ENCODE data around the gene GRIN2A. TPM values are rescaled to one million over a fixed set of nuclear protein-coding genes. Genes with fewer than 3 reads are reported as not detected.

Gene GRIN2A
- total and polyA plus RNA-seq, 2 donors = 0.25 to 1.1 TPM

- H3K4me3 ChIP-seq (ENCODE audit: low read length in 2 of 2) = no peak overlapping the region
- H3K9me3 ChIP-seq (ENCODE audit: control insufficient read depth in 2 of 2, insufficient read depth in 1 of 2, low read length in 1 of 2) = peaks cover 0 to 2% of the 10 kb centered on the region in 2 donors
- H3K27ac ChIP-seq (ENCODE audit: low read depth in 1 of 2, low read length in 1 of 2) = no peak overlapping the region
- no peaks in the 10 kb centered on the region for H3K27me3 ChIP-seq (ENCODE audit: control insufficient read depth in 2 of 2, insufficient read depth in 1 of 2, low read length in 1 of 2)
- WGBS = 94% methylated on average over 5 of the region's 5 CpGs
- DNase-seq (ENCODE audit: low read depth in 6 of 9, low spot score in 9 of 9) = no peak
- no peaks in the 10 kb centered on the region for H3K36me3 ChIP-seq (ENCODE audit: control insufficient read depth in 2 of 2, insufficient read depth in 2 of 2, low read length in 1 of 2)
- no peaks in the 10 kb centered on the region for H3K4me1 ChIP-seq (ENCODE audit: control insufficient read depth in 2 of 2, insufficient read depth in 2 of 2, low read length in 2 of 2)
Observed at GRCh38 chr16:10112021-10112420, 70.2 kb downstream of the GRIN2A start.

- Histone ChIP-seq H3K4me3 (ENCODE audit: low read length in 2 of 2) (no peak overlapping the region), H3K27me3 (ENCODE audit: control insufficient read depth in 2 of 2, insufficient read depth in 1 of 2, low read length in 1 of 2) (no peaks in the 10 kb centered on the region), H3K9me3 (ENCODE audit: control insufficient read depth in 2 of 2, insufficient read depth in 1 of 2, low read length in 1 of 2) (peaks cover 0 to 2% of the 10 kb centered on the region in 2 donors), H3K27ac (ENCODE audit: low read depth in 1 of 2, low read length in 1 of 2) (no peak overlapping the region), H3K4me1 (ENCODE audit: control insufficient read depth in 2 of 2, insufficient read depth in 2 of 2, low read length in 2 of 2) (no peaks in the 10 kb centered on the region), H3K36me3 (ENCODE audit: control insufficient read depth in 2 of 2, insufficient read depth in 2 of 2, low read length in 1 of 2) (no peaks in the 10 kb centered on the region)
- 92% methylated on average over 26 of the region's 26 CpGs for WGBS
- DNase-seq (ENCODE audit: low read depth in 6 of 9, low spot score in 9 of 9) = no peak
Observed at GRCh38 chr16:10111156-10111761, 71.0 kb downstream of the GRIN2A start.

GRCh38 chr16:10110552-10110951 lies 71.7 kb downstream of the GRIN2A start:
- H3K4me3 ChIP-seq (ENCODE audit: low read length in 2 of 2) = no peak overlapping the region
- peaks cover 0 to 2% of the 10 kb centered on the region in 2 donors for H3K9me3 ChIP-seq (ENCODE audit: control insufficient read depth in 2 of 2, insufficient read depth in 1 of 2, low read length in 1 of 2)
- 30% methylated on average over 4 of the region's 4 CpGs for WGBS
- DNase-seq (ENCODE audit: low read depth in 6 of 9, low spot score in 9 of 9) = no peak
- no peaks in the 10 kb centered on the region for H3K4me1 ChIP-seq (ENCODE audit: control insufficient read depth in 2 of 2, insufficient read depth in 2 of 2, low read length in 2 of 2)
- H3K27ac ChIP-seq (ENCODE audit: low read depth in 1 of 2, low read length in 1 of 2) = no peak overlapping the region
- H3K27me3 ChIP-seq (ENCODE audit: control insufficient read depth in 2 of 2, insufficient read depth in 1 of 2, low read length in 1 of 2) = no peaks in the 10 kb centered on the region
- no peaks in the 10 kb centered on the region for H3K36me3 ChIP-seq (ENCODE audit: control insufficient read depth in 2 of 2, insufficient read depth in 2 of 2, low read length in 1 of 2)

GRCh38 chr16:10107081-10107480 lies 75.1 kb downstream of the GRIN2A start:
- H3K9me3 ChIP-seq (ENCODE audit: control insufficient read depth in 2 of 2, insufficient read depth in 1 of 2, low read length in 1 of 2) = no peaks in the 10 kb centered on the region
- DNase-seq (ENCODE audit: low read depth in 6 of 9, low spot score in 9 of 9) = no peak
- 98% methylated on average over 1 of the region's 1 CpG for WGBS
- no peaks in the 10 kb centered on the region for H3K27me3 ChIP-seq (ENCODE audit: control insufficient read depth in 2 of 2, insufficient read depth in 1 of 2, low read length in 1 of 2)
- H3K4me3 ChIP-seq (ENCODE audit: low read length in 2 of 2) = no peak overlapping the region
- H3K4me1 ChIP-seq (ENCODE audit: control insufficient read depth in 2 of 2, insufficient read depth in 2 of 2, low read length in 2 of 2) = no peaks in the 10 kb centered on the region
- no peak overlapping the region for H3K27ac ChIP-seq (ENCODE audit: low read depth in 1 of 2, low read length in 1 of 2)
- no peaks in the 10 kb centered on the region for H3K36me3 ChIP-seq (ENCODE audit: control insufficient read depth in 2 of 2, insufficient read depth in 2 of 2, low read length in 1 of 2)

GRCh38 chr16:10103700-10104099 lies 78.5 kb downstream of the GRIN2A start:
- Histone ChIP-seq H3K27me3 (ENCODE audit: control insufficient read depth in 2 of 2, insufficient read depth in 1 of 2, low read length in 1 of 2) (no peaks in the 10 kb centered on the region), H3K4me3 (ENCODE audit: low read length in 2 of 2) (no peak overlapping the region), H3K27ac (ENCODE audit: low read depth in 1 of 2, low read length in 1 of 2) (no peak overlapping the region), H3K9me3 (ENCODE audit: control insufficient read depth in 2 of 2, insufficient read depth in 1 of 2, low read length in 1 of 2) (no peaks in the 10 kb centered on the region), H3K36me3 (ENCODE audit: control insufficient read depth in 2 of 2, insufficient read depth in 2 of 2, low read length in 1 of 2) (no peaks in the 10 kb centered on the region), H3K4me1 (ENCODE audit: control insufficient read depth in 2 of 2, insufficient read depth in 2 of 2, low read length in 2 of 2) (no peaks in the 10 kb centered on the region)
- 68% methylated on average over 1 of the region's 1 CpG for WGBS
- DNase-seq (ENCODE audit: low read depth in 6 of 9, low spot score in 9 of 9) = no peak

GRCh38 chr16:10103118-10103517 lies 79.1 kb downstream of the GRIN2A start:
- Histone ChIP-seq H3K27me3 (ENCODE audit: control insufficient read depth in 2 of 2, insufficient read depth in 1 of 2, low read length in 1 of 2) (no peaks in the 10 kb centered on the region), H3K36me3 (ENCODE audit: control insufficient read depth in 2 of 2, insufficient read depth in 2 of 2, low read length in 1 of 2) (no peaks in the 10 kb centered on the region), H3K27ac (ENCODE audit: low read depth in 1 of 2, low read length in 1 of 2) (no peak overlapping the region), H3K4me3 (ENCODE audit: low read length in 2 of 2) (no peak overlapping the region), H3K4me1 (ENCODE audit: control insufficient read depth in 2 of 2, insufficient read depth in 2 of 2, low read length in 2 of 2) (no peaks in the 10 kb centered on the region), H3K9me3 (ENCODE audit: control insufficient read depth in 2 of 2, insufficient read depth in 1 of 2, low read length in 1 of 2) (no peaks in the 10 kb centered on the region)
- no peak for DNase-seq (ENCODE audit: low read depth in 6 of 9, low spot score in 9 of 9)

GRCh38 chr16:10100829-10101228 lies 81.4 kb downstream of the GRIN2A start:
- no peaks in the 10 kb centered on the region for H3K4me1 ChIP-seq (ENCODE audit: control insufficient read depth in 2 of 2, insufficient read depth in 2 of 2, low read length in 2 of 2)
- WGBS = 78% methylated on average over 4 of the region's 4 CpGs
- H3K36me3 ChIP-seq (ENCODE audit: control insufficient read depth in 2 of 2, insufficient read depth in 2 of 2, low read length in 1 of 2) = no peaks in the 10 kb centered on the region
- H3K27me3 ChIP-seq (ENCODE audit: control insufficient read depth in 2 of 2, insufficient read depth in 1 of 2, low read length in 1 of 2) = no peaks in the 10 kb centered on the region
- H3K9me3 ChIP-seq (ENCODE audit: control insufficient read depth in 2 of 2, insufficient read depth in 1 of 2, low read length in 1 of 2) = no peaks in the 10 kb centered on the region
- no peak for DNase-seq (ENCODE audit: low read depth in 6 of 9, low spot score in 9 of 9)
- no peak overlapping the region for H3K27ac ChIP-seq (ENCODE audit: low read depth in 1 of 2, low read length in 1 of 2)
- no peak overlapping the region for H3K4me3 ChIP-seq (ENCODE audit: low read length in 2 of 2)

GRCh38 chr16:10098991-10099390 lies 83.2 kb downstream of the GRIN2A start:
- Histone ChIP-seq H3K9me3 (ENCODE audit: control insufficient read depth in 2 of 2, insufficient read depth in 1 of 2, low read length in 1 of 2) (no peaks in the 10 kb centered on the region), H3K27ac (ENCODE audit: low read depth in 1 of 2, low read length in 1 of 2) (no peak overlapping the region), H3K4me1 (ENCODE audit: control insufficient read depth in 2 of 2, insufficient read depth in 2 of 2, low read length in 2 of 2) (no peaks in the 10 kb centered on the region), H3K4me3 (ENCODE audit: low read length in 2 of 2) (no peak overlapping the region), H3K27me3 (ENCODE audit: control insufficient read depth in 2 of 2, insufficient read depth in 1 of 2, low read length in 1 of 2) (no peaks in the 10 kb centered on the region), H3K36me3 (ENCODE audit: control insufficient read depth in 2 of 2, insufficient read depth in 2 of 2, low read length in 1 of 2) (no peaks in the 10 kb centered on the region)
- no peak for DNase-seq (ENCODE audit: low read depth in 6 of 9, low spot score in 9 of 9)

- Histone ChIP-seq H3K36me3 (ENCODE audit: control insufficient read depth in 2 of 2, insufficient read depth in 2 of 2, low read length in 1 of 2) (no peaks in the 10 kb centered on the region), H3K4me3 (ENCODE audit: low read length in 2 of 2) (no peak overlapping the region), H3K27ac (ENCODE audit: low read depth in 1 of 2, low read length in 1 of 2) (no peak overlapping the region), H3K9me3 (ENCODE audit: control insufficient read depth in 2 of 2, insufficient read depth in 1 of 2, low read length in 1 of 2) (no peaks in the 10 kb centered on the region), H3K27me3 (ENCODE audit: control insufficient read depth in 2 of 2, insufficient read depth in 1 of 2, low read length in 1 of 2) (no peaks in the 10 kb centered on the region), H3K4me1 (ENCODE audit: control insufficient read depth in 2 of 2, insufficient read depth in 2 of 2, low read length in 2 of 2) (no peaks in the 10 kb centered on the region)
- no peak for DNase-seq (ENCODE audit: low read depth in 6 of 9, low spot score in 9 of 9)
- 91% methylated on average over 2 of the region's 2 CpGs for WGBS
Observed at GRCh38 chr16:10097271-10097670, 85.0 kb downstream of the GRIN2A start.

- no peak overlapping the region for H3K4me3 ChIP-seq (ENCODE audit: low read length in 2 of 2)
- no peaks in the 10 kb centered on the region for H3K36me3 ChIP-seq (ENCODE audit: control insufficient read depth in 2 of 2, insufficient read depth in 2 of 2, low read length in 1 of 2)
- DNase-seq (ENCODE audit: low read depth in 6 of 9, low spot score in 9 of 9) = no peak
- H3K4me1 ChIP-seq (ENCODE audit: control insufficient read depth in 2 of 2, insufficient read depth in 2 of 2, low read length in 2 of 2) = no peaks in the 10 kb centered on the region
- 80% methylated on average over 8 of the region's 8 CpGs for WGBS
- H3K27ac ChIP-seq (ENCODE audit: low read depth in 1 of 2, low read length in 1 of 2) = no peak overlapping the region
- no peaks in the 10 kb centered on the region for H3K27me3 ChIP-seq (ENCODE audit: control insufficient read depth in 2 of 2, insufficient read depth in 1 of 2, low read length in 1 of 2)
- no peaks in the 10 kb centered on the region for H3K9me3 ChIP-seq (ENCODE audit: control insufficient read depth in 2 of 2, insufficient read depth in 1 of 2, low read length in 1 of 2)
Observed at GRCh38 chr16:10093576-10093975, 88.7 kb downstream of the GRIN2A start.

All from thymus (tissue), 11 donors.